GM19099 (cell line): ENCODE results near the gene DACH2.

Experiments
- POLR2A ChIP-seq: IDR thresholded peaks from 3 replicates; pipeline ENCODE4 v1.6.1; 2011; ENCODE audit warnings: low read depth; ENCODE audit not compliant: insufficient read length; ENCODE audit errors: extremely low read depth

DACH2 gene

GRCh38 chrX:86148024-86148511 lies at the start of gene DACH2:
DACH2 (plus strand) TSS chrX:86148451.
- TF ChIP-seq POLR2A, result no peak

GRCh38 chrX:86102341-86102740 lies 45.9 kb upstream of the DACH2 start:
- no peak for TF ChIP-seq POLR2A

- no peak for TF ChIP-seq POLR2A
Observed at GRCh38 chrX:86103061-86103460, 45.2 kb upstream of the DACH2 start.

- TF ChIP-seq POLR2A, result no peak
Observed at GRCh38 chrX:86104526-86104925, 43.7 kb upstream of the DACH2 start.

- TF ChIP-seq POLR2A, result no peak
Observed at GRCh38 chrX:86121916-86122315, 26.3 kb upstream of the DACH2 start.

- TF ChIP-seq POLR2A, result no peak
Observed at GRCh38 chrX:86133761-86134160, 14.5 kb upstream of the DACH2 start.

GRCh38 chrX:86137071-86137470 lies 11.2 kb upstream of the DACH2 start:
- no peak for TF ChIP-seq POLR2A

- no peak for TF ChIP-seq POLR2A
Observed at GRCh38 chrX:86141786-86142185, 6.5 kb upstream of the DACH2 start.

- no peak for TF ChIP-seq POLR2A
Observed at GRCh38 chrX:86146102-86146501, 2.1 kb upstream of the DACH2 start.

- TF ChIP-seq POLR2A, result no peak
Observed at GRCh38 chrX:86148594-86148993, 343 bp downstream of the DACH2 start.

- no peak for TF ChIP-seq POLR2A
Observed at GRCh38 chrX:86149119-86149518, 868 bp downstream of the DACH2 start.

- no peak for TF ChIP-seq POLR2A
Observed at GRCh38 chrX:86154553-86154952, 6.3 kb downstream of the DACH2 start.

- no peak for TF ChIP-seq POLR2A
Observed at GRCh38 chrX:86171366-86171765, 23.1 kb downstream of the DACH2 start.

GRCh38 chrX:86178906-86179305 lies 30.7 kb downstream of the DACH2 start:
- TF ChIP-seq POLR2A, result no peak

GRCh38 chrX:86192827-86193226 lies 44.6 kb downstream of the DACH2 start:
- no peak for TF ChIP-seq POLR2A

- no peak for TF ChIP-seq POLR2A
Observed at GRCh38 chrX:86194758-86195157, 46.5 kb downstream of the DACH2 start.

- no peak for TF ChIP-seq POLR2A
Observed at GRCh38 chrX:86195343-86195742, 47.1 kb downstream of the DACH2 start.
